GM12878 (cell line): ENCODE results near the gene OSER1. TPM values are rescaled to one million over a fixed set of nuclear protein-coding genes. Genes with fewer than 3 reads are reported as not detected.

Source experiments
- ATAC-seq: fragments of 200-7000 bp; cut with Tn5 transposase; 3 replicates; pipeline ENCODE4 v1.9.1; 2020; ENCODE audit warnings: mild to moderate bottlenecking, moderate library complexity
- BruUV-seq: library from RNA; stranded (reverse); fragments of 400-500 nt; replicated peaks from 2 replicates; lab custom pipeline; 2021; lab: Mats Ljungman, UMichigan
- CTCF ChIA-PET: fragments of 300-600 bp; sonication (Branson Sonifier 250); formaldehyde crosslinking; extraction: SDS; loops from one replicate; lab custom pipeline; 2021; ENCODE audit warnings: inconsistent platforms; lab: Yijun Ruan, JAX
- POLR2A ChIA-PET: fragments of 350-600 bp; formaldehyde crosslinking; extraction: SDS; loops from one replicate; lab custom pipeline; 2021; ENCODE audit warnings: inconsistent platforms; lab: Charles Lee
- RAD21 ChIA-PET: fragments of 300-600 bp; sonication (Branson Sonifier 250); formaldehyde crosslinking; loops from one replicate; lab custom pipeline; 2023; ENCODE audit warnings: antibody characterized with exemption; ENCODE audit not compliant: unreplicated experiment; lab: Charles Lee
- SMC1A ChIA-PET: fragments of 300-600 bp; sonication (Branson Sonifier 250); formaldehyde crosslinking; loops from one replicate; lab custom pipeline; 2023; ENCODE audit not compliant: unreplicated experiment, uncharacterized antibody; lab: Charles Lee
- DNase-seq: peaks from one replicate; pipeline ENCODE4 v3.0.0-alpha.2; 2011; ENCODE audit warnings: low read depth, low spot score
- FAIRE-seq: peaks from 3 replicates; lab custom pipeline; 2011; peaks lifted over from hg19 to GRCh38; lab: Jason Lieb, UNC
- H2AFZ ChIP-seq: 2 replicates; pipeline ENCODE4 v1.6.0; 2011; ENCODE audit warnings: low read depth, low read length, control low read depth; ENCODE audit not compliant: control insufficient read depth
- H3K27ac ChIP-seq: 2 replicates; pipeline ENCODE4 v1.5.1; 2011; ENCODE audit warnings: control low read depth; ENCODE audit not compliant: control insufficient read depth, insufficient read depth
- H3K27me3 ChIP-seq, 2 experiments: replicated peaks in 1 of 2; 2 replicates each; pipeline versions ENCODE4 v1.6.0 to v1.6.1; 2011; ENCODE audit warnings: low read length in 1 of 2; ENCODE audit not compliant: control insufficient read depth in 2 of 2, insufficient read depth in 2 of 2
- H3K36me3 ChIP-seq, 2 experiments: 2 replicates each; pipeline ENCODE4 v1.5.1; 2011; ENCODE audit warnings: low read length in 1 of 2; ENCODE audit not compliant: control insufficient read depth in 2 of 2, insufficient read depth in 2 of 2
- H3K4me1 ChIP-seq: 2 replicates; pipeline ENCODE4 v1.6.1; 2011; ENCODE audit warnings: mild to moderate bottlenecking, low read length, moderate library complexity, mixed read lengths; ENCODE audit not compliant: control insufficient read depth, insufficient read depth
- H3K4me2 ChIP-seq: 2 replicates; pipeline ENCODE4 v1.6.0; 2011; ENCODE audit warnings: control low read depth; ENCODE audit not compliant: control insufficient read depth, insufficient read depth
- H3K4me3 ChIP-seq: fragments of 200-600 bp; sonication (generic); 2 replicates; pipeline ENCODE4 v1.5.1; 2016
- H3K79me2 ChIP-seq: 2 replicates; pipeline ENCODE4 v1.6.0; 2011; ENCODE audit warnings: low read length; ENCODE audit not compliant: control insufficient read depth, insufficient read depth
- H3K9ac ChIP-seq: 2 replicates; pipeline ENCODE4 v1.8.0; 2011; ENCODE audit warnings: low read length, control low read depth, mixed read lengths; ENCODE audit not compliant: control insufficient read depth, insufficient read depth
- H3K9me3 ChIP-seq: replicated peaks from 3 replicates; pipeline ENCODE4 v1.5.1; 2011; ENCODE audit warnings: mild to moderate bottlenecking, low read length; ENCODE audit not compliant: control insufficient read depth, insufficient read depth
- H4K20me1 ChIP-seq: 2 replicates; pipeline ENCODE4 v1.6.0; 2011; ENCODE audit not compliant: control insufficient read depth, insufficient read depth
- CHD1 ChIP-seq: IDR thresholded peaks from 2 replicates; pipeline ENCODE4 v1.6.1; 2012; ENCODE audit warnings: low read depth, low read length, improper control_type of control experiment
- CREB1 ChIP-seq: IDR thresholded peaks from 2 replicates; pipeline ENCODE4 v1.6.1; 2012; ENCODE audit warnings: low read depth, mild to moderate bottlenecking, inconsistent platforms
- IRF4 ChIP-seq: IDR thresholded peaks from 2 replicates; pipeline ENCODE4 v1.6.1; 2011; ENCODE audit warnings: low read depth, low read length
- KLF5 ChIP-seq: fragments of 450-650 bp; IDR thresholded peaks from 2 replicates; pipeline ENCODE4 v1.6.1; 2014; ENCODE audit warnings: mild to moderate bottlenecking; ENCODE audit not compliant: partially characterized antibody
- NBN ChIP-seq: fragments of 450-650 bp; IDR thresholded peaks from 2 replicates; pipeline ENCODE4 v1.6.1; 2016
- NR2C1 ChIP-seq: fragments of 450-650 bp; IDR thresholded peaks from 2 replicates; pipeline ENCODE4 v1.6.1; 2017; ENCODE audit warnings: antibody characterized with exemption, mild to moderate bottlenecking, moderate library complexity
- POLR2AphosphoS2 ChIP-seq: IDR thresholded peaks from 2 replicates; pipeline ENCODE4 v1.6.1; 2011; ENCODE audit warnings: low read depth, mild to moderate bottlenecking, low read length, improper control_type of control experiment, moderate library complexity
- STAT1 ChIP-seq: fragments of 450-650 bp; conservative IDR thresholded peaks from 2 replicates; pipeline ENCODE4 v1.6.1; 2014; ENCODE audit warnings: antibody characterized with exemption, mild to moderate bottlenecking
- TCF7 ChIP-seq: IDR thresholded peaks from 2 replicates; pipeline ENCODE4 v1.6.1; 2014; ENCODE audit warnings: antibody characterized with exemption, borderline replicate concordance
- WGBS: methylation state at CpG from one replicate; pipeline ENCODE4 v1.1.6; 2016; ENCODE audit warnings: low lambda C conversion rate; ENCODE audit not compliant: insufficient replicate concordance, insufficient coverage; ENCODE audit errors: missing lambda C conversion rate; 5-methylcytosine and 5-hydroxymethylcytosine counted together
- in situ Hi-C: fragments of 300-500 bp; cut with MboI; formaldehyde crosslinking; loops from 9 replicates; pipeline ENCODE4 v1.14.3; 2018; ENCODE audit warnings: mixed read lengths
- intact Hi-C: fragments of 100-400 bp; cut with micrococcal nuclease; formaldehyde crosslinking; loops from one replicate; pipeline ENCODE4 v1.14.2; 2022; ENCODE audit not compliant: unreplicated experiment
- polyA plus RNA-seq, 11 experiments: library from polyadenylated mRNA; depleted of rRNA in 4 of 11; unstranded in 6 of 11; stranded (reverse) in 5 of 11; fragments of >200 nt; fragmentation: Nextera tagmentation in 4 of 11; fragmentation: Illumina TruSeq in 1 of 11; extraction: Ambion mirVana in 4 of 11; extraction: Trizol in 1 of 11; gene quantifications; 1 replicate in 1 of 11; 2 replicates in 10 of 11; pipeline versions ENCODE4 v1.2.1 to v1.2.3, GENCODE V29; 2011 to 2016; ENCODE audit warnings: inconsistent platforms in 2 of 11, missing spikeins in 2 of 11, low read depth in 1 of 11
- total RNA-seq, 4 experiments: library from RNA; depleted of rRNA in 3 of 4; stranded (reverse); fragments of >200 nt in 3 of 4; fragmentation: Illumina TruSeq in 1 of 4; extraction: Trizol in 1 of 4; gene quantifications; 2 replicates each; pipeline versions ENCODE4 v1.2.1 to v1.2.3, GENCODE V29; 2013 to 2021
- TF ChIP-seq, protein P1 (sequence below): fragments of 450-650 bp; IDR thresholded peaks from 2 replicates; pipeline ENCODE4 v1.6.1; 2017; ENCODE audit warnings: borderline replicate concordance
- TF ChIP-seq, protein P2 (sequence below): IDR thresholded peaks from 2 replicates; pipeline ENCODE4 v1.6.1; 2012; ENCODE audit warnings: low read depth, low read length, improper control_type of control experiment
- TF ChIP-seq, protein P3 (sequence below): IDR thresholded peaks from 2 replicates; pipeline ENCODE4 v1.6.1; 2012; ENCODE audit warnings: mild to moderate bottlenecking, low read depth, low read length

OSER1 gene
- total and polyA plus RNA-seq, 10 of the 15 experiments (the other 5 are each of a cell fraction or from before 2014, with no cell fraction given), result 19.3 to 63.8 (median 28.4) TPM

DNA sequence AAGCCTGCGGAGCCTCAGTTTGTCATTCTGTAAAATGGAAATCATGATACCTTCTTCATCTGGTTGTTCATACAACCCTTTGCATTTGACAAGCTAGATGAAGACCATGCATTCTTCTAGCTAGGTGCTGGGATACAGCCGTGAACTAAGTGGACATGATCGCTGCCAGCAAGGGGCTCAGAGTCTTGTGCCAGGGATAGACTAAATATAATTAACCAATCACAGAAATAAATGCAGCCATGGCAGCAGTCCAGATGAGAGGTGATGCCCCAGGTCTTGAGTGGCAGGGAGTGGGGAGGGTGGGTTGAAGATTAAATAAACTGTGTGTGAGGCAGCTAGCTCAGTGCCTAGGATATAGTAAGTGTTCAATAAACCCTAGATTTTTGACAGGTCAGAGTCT, 42.8 kb downstream of the OSER1 start:
- Histone ChIP-seq H3K4me3 (no peak overlapping the region), H3K9me3 (no peaks in the 10 kb centered on the region), H3K27ac (no peak overlapping the region), H3K4me1 (no peaks in the 10 kb centered on the region), H2AFZ (no peak overlapping the region), H3K27me3 (peaks cover 3 to 6% of the 10 kb centered on the region in 2 experiments; a peak in 2 of 4 replicates), H3K4me2 (no peak overlapping the region), H3K9ac (no peak overlapping the region), H3K36me3 (no peaks in the 10 kb centered on the region), H3K79me2 (no peaks in the 10 kb centered on the region), H4K20me1 (no peaks in the 10 kb centered on the region)
- TF ChIP-seq TCF7 (no peak), POLR2AphosphoS2 (no peak), KLF5 (no peak), NR2C1 (no peak), NBN (no peak), IRF4 (no peak), CHD1 (no peak), CREB1 (no peak), STAT1 (no peak)
- TF ChIP-seq, protein P1, sequence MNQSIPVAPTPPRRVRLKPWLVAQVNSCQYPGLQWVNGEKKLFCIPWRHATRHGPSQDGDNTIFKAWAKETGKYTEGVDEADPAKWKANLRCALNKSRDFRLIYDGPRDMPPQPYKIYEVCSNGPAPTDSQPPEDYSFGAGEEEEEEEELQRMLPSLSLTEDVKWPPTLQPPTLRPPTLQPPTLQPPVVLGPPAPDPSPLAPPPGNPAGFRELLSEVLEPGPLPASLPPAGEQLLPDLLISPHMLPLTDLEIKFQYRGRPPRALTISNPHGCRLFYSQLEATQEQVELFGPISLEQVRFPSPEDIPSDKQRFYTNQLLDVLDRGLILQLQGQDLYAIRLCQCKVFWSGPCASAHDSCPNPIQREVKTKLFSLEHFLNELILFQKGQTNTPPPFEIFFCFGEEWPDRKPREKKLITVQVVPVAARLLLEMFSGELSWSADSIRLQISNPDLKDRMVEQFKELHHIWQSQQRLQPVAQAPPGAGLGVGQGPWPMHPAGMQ, result no peak
- TF ChIP-seq, protein P2, sequence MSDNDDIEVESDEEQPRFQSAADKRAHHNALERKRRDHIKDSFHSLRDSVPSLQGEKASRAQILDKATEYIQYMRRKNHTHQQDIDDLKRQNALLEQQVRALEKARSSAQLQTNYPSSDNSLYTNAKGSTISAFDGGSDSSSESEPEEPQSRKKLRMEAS, result no peak
- TF ChIP-seq, protein P3, sequence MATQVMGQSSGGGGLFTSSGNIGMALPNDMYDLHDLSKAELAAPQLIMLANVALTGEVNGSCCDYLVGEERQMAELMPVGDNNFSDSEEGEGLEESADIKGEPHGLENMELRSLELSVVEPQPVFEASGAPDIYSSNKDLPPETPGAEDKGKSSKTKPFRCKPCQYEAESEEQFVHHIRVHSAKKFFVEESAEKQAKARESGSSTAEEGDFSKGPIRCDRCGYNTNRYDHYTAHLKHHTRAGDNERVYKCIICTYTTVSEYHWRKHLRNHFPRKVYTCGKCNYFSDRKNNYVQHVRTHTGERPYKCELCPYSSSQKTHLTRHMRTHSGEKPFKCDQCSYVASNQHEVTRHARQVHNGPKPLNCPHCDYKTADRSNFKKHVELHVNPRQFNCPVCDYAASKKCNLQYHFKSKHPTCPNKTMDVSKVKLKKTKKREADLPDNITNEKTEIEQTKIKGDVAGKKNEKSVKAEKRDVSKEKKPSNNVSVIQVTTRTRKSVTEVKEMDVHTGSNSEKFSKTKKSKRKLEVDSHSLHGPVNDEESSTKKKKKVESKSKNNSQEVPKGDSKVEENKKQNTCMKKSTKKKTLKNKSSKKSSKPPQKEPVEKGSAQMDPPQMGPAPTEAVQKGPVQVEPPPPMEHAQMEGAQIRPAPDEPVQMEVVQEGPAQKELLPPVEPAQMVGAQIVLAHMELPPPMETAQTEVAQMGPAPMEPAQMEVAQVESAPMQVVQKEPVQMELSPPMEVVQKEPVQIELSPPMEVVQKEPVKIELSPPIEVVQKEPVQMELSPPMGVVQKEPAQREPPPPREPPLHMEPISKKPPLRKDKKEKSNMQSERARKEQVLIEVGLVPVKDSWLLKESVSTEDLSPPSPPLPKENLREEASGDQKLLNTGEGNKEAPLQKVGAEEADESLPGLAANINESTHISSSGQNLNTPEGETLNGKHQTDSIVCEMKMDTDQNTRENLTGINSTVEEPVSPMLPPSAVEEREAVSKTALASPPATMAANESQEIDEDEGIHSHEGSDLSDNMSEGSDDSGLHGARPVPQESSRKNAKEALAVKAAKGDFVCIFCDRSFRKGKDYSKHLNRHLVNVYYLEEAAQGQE, result no peak
- in situ Hi-C loops, result no loop called here
- ChIA-PET RAD21 (interaction anchor here (0.8 kb wide), 1 partner anchor 22 kb away, joined by 3 read pairs; no protein-coding TSS in a partner anchor), POLR2A (no interaction called here), CTCF (no interaction called here), SMC1A (interaction anchor here (1.0 to 1.1 kb wide), 2 partner anchors 13 to 695 kb away, joined by 4 read pairs; no protein-coding TSS in a partner anchor)
- DNase-seq (no peak), FAIRE-seq (no peak), ATAC-seq (no peak)
- 44% methylated on average over 3 of the region's 3 CpGs for WGBS
- intact Hi-C loops, result no loop called here
- BruUV-seq, result no TSS peak
